Myocyte (in vitro differentiated cells): ENCODE data around the gene SDK2. TPM values are rescaled to one million over a fixed set of nuclear protein-coding genes. Genes with fewer than 3 reads are reported as not detected.

Experiments
- DNase-seq: peaks from one replicate; pipeline ENCODE4 v3.0.0-alpha.2; 2012; ENCODE audit warnings: low read depth
- total RNA-seq: library from RNA; depleted of rRNA; stranded (reverse); fragments of >200 nt; gene quantifications from 2 replicates; pipeline ENCODE4 v1.2.3, GENCODE V29; 2014

Gene SDK2
- total RNA-seq, 1 donor from 2014 or later, result not detected

DNA sequence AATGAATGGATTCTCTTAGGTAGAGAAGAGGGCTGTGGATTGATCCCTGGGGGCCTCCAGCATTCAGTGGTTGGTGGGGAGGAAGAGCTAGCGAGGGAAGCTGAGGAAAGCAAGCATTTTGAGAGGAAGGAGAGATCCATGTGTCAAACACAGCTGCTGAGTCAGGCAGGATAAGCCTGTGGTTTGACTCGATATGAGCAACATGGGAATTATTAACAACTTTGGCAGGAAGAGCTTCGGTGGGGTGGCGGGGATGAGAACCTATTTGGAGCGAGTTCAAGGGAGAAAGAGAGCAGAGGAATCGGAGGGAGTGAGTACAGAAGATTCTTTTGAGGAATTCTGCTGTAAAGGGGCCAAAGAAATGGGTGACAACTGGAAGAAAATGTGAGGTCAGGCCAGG lies 273.0 kb downstream of the SDK2 start:
- peak; percentile 61 for DNase-seq

DNA sequence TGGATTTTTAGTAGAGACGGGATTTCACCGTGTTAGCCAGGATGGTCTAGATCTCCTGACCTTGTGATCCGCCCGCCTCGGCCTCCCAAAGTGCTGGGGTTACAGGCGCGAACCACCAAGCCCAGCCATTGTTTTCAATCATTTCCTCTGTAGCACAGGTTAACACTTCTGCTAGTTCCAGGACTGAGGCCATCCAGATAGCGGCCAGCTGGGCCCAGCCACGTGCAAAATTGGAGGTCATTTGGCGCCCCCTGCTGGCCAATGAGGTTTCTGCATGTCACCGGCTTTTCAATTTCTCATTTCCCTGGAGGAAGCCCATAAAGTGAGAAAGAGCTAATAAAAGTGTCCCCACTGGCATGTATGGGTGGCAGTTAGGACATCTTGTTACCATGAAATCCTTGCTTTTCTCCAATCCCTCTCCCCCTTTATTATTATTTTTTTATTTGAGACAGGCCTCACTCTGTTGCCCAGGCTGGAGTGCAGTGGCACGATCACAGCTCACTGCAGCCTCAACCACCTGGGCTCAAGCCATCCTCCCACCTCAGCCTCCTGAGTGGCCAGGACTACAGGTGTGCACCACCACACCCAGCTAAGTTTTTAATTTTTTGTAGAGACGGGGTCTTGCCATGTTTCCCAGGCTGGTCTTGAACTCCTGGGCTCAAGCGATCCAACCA lies 274.3 kb downstream of the SDK2 start:
- peak; percentile 76 for DNase-seq

- no peak for DNase-seq
These were observed 275.1 kb downstream of the SDK2 start for GRCh38 chr17:73369111-73369521.

DNA sequence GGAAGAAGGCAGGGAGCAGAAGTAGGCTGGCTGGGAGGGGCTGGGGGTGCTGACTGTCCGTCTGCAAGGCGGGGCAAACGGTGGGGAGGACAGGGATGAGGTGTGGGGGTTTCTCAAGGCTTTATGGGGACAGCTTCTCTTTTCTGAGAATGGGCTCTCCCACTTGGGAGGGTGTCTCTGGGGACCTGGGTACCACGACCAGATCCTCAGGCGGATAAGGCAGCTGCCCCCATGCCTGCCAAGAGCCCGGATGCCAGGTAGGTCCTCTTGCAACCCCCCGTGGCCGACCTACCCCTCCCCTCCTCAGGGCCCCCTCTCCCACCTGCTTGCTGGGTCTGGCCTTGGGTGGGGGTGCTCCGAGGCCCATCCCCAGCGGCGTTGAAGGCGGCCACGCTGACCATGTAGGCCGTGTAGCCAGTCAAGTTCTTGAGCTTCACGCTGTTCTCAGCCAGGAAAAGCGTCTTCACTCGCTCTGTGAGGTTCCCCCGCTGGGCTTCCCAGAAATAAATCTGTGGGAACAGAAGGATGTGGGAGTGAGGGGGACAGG lies 276.1 kb downstream of the SDK2 start:
- no peak for DNase-seq

- no peak for DNase-seq
These were observed 278.2 kb downstream of the SDK2 start for GRCh38 chr17:73365906-73366623.

DNA sequence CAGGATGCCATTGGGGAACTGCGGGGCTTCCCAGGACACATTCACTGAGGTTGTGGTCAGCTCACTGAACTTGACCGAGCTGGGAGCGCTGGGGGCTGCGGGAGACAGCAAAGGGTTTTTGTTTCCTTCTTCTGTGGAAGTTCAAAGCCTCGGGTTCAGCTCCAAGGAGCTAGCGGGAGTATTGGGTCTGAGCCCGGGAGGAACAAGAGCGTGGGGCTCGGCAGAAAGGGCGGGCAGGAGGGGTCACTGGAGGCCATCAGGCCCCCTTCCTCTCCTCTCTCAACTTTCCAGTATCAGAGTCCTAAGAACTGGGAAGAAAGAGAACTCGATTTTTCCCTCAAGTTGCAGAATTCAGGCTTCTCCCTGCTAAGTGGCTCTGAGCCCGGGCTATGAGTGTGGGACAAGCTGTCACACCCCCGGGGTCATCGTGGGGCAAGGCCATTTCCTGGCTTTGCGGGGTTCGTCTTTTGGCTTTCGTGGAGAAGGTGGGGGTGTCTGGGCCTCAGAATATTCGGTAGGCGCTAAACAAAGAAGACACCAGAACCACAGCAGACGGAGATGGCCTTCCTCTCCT lies 278.9 kb downstream of the SDK2 start:
- no peak for DNase-seq

GRCh38 chr17:73364155-73364522 lies 280.1 kb downstream of the SDK2 start:
- DNase-seq, result no peak

GRCh38 chr17:73363442-73364154 lies 280.6 kb downstream of the SDK2 start:
- no peak for DNase-seq

DNA sequence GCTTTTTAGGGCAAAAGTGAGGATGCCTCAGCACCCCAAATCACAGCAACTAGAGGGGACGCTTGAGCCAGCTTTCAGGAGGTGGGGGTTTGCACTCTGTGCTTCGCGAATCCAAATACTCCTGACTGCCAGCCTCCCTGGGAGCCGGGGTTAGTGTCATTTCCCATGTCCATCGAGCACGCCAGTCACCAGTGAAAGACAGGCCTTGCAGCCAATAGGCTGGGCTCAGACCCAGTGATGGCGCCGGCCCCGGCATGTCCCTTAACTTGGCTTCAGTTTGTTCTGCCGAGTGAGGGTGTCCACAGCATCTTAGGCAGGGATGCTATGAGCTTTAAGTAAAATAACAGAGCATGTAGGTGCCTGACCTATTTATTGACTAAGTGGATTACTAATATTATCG lies 281.5 kb downstream of the SDK2 start:
- DNase-seq, result no peak

DNA sequence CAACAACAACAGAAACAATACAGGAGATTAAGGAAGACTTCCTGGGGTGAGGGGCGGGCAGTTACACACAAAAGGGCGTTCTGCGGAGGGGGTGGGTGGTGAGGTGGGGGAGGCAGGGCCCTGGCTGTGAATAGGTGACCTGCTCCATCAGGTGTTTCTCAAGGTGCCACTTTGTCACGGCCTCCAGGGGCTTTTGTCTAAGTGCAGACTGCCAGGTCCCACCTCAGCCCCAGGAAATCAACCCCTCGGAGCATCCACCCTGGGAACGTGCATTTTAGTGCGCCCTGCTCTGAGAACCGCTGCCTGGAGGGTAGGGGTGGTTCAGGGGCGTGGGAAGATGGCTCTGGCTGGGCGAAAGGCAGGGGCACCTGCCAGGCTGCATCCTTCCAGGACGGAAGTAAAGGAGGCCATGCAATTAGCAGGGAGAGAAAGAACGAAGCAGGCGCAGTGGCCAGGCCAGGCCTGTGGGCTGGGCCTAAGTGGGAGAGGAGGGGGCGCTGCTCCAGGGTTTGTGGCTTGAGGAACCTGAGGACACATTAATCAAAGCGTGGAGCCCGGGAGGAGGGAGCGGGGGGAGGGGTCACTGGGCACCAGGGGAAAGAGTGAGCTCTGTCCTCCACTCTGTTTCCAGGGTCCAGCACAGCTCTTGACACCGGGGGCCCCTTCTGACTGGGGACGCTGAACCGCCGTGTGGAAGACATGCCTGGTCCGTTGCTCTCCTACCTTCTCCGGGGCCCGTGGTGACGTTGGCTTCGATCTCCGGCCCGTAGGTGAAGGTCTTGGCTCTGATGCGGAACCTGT lies 283.1 kb downstream of the SDK2 start:
- DNase-seq, result no peak

DNA sequence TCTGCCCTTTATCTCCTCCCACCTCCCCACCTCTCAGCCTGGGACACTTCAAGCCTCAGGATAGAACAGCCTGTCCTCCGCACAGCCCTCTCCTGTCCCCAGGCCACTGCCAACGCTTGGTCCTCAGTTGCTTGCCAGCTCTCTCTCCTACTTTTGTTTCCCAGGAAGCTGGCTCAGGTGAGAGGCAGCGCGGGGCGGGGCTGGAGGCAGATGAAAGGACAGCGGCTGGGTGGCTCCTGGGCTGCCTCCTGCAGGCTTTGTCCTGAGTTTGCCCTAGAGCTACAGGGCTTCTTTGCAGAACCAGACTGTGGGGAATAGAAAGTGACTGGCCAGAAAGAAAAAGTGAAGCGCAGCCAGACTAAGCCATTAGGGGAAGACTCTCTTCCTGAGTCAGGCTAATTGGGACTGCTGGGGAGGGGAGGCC lies 284.2 kb downstream of the SDK2 start:
- DNase-seq, result no peak

GRCh38 chr17:73359352-73359751 lies 284.9 kb downstream of the SDK2 start:
- DNase-seq, result no peak

- DNase-seq, result no peak
These were observed 285.6 kb downstream of the SDK2 start for GRCh38 chr17:73358668-73359067.

- DNase-seq, result no peak
These were observed 286.3 kb downstream of the SDK2 start for GRCh38 chr17:73357981-73358380.

DNA sequence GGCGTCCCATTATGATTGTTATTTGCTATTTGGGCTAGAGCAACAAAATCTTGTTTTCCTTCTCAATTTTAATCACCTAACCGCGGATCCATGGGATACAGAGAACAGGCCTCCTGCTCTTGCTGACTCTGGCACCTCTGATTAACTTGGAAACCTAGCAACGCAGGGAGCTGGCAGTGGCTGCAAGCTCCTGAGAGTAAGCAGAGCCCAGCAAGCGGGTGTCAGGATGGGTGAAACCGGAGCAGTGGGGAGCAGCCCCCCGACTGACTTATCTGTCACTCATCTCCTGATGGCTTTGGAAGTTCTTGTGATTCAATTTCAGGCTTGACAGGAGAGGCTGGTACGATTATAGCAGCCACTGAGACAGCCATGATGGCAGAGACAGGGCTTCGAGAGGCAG lies 286.9 kb downstream of the SDK2 start:
- no peak for DNase-seq

- DNase-seq, result peak; percentile 26
These were observed 287.6 kb downstream of the SDK2 start for GRCh38 chr17:73356561-73357170.

GRCh38 chr17:73354423-73355284 lies 289.6 kb downstream of the SDK2 start:
- no peak for DNase-seq

DNA sequence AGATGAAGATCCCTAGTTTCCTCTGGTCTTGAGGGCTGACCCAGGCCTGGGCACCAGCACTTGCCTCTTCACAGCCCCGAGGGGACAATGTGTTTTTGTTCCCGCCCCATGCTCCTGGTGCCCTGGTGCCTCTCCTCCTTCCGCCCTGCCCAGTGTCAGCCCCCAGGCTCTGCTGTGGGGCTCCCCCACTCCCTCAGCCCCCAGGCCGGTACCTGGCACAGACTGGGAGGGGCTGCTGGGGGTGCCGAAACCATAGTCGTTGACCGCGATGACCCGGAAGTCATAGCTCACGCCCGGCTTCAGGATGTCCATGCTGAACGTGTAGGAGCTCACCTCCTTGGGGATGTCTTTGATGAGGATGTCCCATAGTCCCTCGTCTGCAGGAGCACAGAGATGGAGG lies 292.0 kb downstream of the SDK2 start:
- DNase-seq, result no peak

DNA sequence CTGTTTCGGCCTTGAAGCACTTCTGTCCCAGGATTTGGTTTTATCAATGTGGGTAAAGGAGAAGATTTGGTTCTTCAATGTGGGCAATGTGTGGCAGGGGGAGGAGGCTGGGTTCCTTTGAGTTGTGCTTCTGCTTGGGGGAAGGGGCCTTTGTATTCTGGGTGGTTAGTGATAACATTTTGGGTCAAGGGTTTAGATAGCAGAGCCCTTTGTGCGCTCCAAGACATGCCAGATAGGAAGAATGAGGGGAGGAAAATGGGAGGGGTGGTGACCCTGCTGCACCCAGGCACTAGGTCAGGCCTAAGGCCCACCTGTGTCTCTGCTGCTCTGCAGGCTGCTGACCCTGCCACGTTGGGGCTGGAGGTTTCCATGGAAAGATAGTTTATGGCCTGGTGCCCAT lies 292.5 kb downstream of the SDK2 start:
- DNase-seq, result no peak

DNA sequence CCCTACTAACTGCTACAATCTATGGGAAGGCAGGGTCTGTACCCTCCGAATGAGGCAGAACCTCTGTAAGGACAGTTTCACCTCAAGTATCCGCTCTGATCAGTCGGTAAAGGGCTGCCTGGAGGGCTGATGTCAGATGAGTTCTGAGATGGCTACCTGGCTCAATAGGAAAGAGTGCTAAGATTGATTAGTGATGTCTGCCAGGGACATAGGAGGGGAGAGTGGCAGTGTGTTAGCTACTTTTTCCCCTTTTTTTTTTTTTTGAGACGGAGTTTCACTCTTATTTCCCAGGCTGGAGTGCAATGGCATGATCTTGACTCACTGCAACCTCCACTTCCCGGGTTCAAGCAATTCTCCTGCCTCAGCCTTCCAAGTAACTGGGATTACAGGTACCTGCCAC lies 293.4 kb downstream of the SDK2 start:
- DNase-seq, result no peak
